ENCODE results near the gene ABHD3. TPM values are rescaled to one million over a fixed set of nuclear protein-coding genes. Genes with fewer than 3 reads are reported as not detected.
"Not testable (repeated sequence)": the region's sequence is repeated elsewhere in the genome, so short reads cannot be mapped to it uniquely, and the experiment has no call there.

The ABHD3 gene
- total RNA-seq, 1 experiment from 2014 or later = 23.3 TPM

DNA sequence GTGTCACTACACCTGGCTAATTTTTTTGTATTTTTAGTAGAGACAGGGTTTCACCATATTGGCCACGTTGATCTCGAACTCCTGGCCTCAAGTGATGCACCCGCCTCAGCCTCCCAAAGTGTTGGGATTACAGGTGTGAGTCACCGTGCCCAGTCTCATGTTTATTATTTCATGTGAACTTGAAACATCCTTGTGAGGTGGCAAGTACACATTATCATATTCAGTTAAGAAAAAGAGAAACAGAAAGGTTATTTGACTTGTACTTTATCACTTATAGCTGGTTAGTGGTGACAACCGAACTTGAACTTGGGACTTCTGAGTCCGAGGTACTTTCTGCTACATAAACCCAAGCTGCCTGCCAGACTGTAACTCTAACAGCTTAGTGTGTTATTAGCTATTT is 24.4 kb downstream of the ABHD3 start:
- H3K27ac ChIP-seq (ENCODE audit: low read length) = no peak overlapping the region
- intact Hi-C loops (cut with micrococcal nuclease; ENCODE audit: unreplicated experiment) = no loop called here
- H3K36me3 ChIP-seq (ENCODE audit: control insufficient read depth, insufficient read depth, low read length) = no peaks in the 10 kb centered on the region
- no TSS peak for BruUV-seq (replicated peaks)
- ChIA-PET CTCF (no interaction called here), POLR2A (no interaction called here)
- ATAC-seq = no peak
- no peaks in the 10 kb centered on the region for H3K4me1 ChIP-seq (ENCODE audit: control insufficient read depth, insufficient read depth, low read length)
- H3K4me3 ChIP-seq (ENCODE audit: low read depth in 2 of 2, low read length in 2 of 2) = no peak overlapping the region
- no peaks in the 10 kb centered on the region for H3K27me3 ChIP-seq (ENCODE audit: control insufficient read depth, insufficient read depth, low read length)
- DNase-seq (ENCODE audit: low read depth, low spot score) = no peak
- in situ Hi-C loops (cut with HindIII; ENCODE audit: low pct_unique_long_range_greater_than_20kb, low sequenced_read_pairs) = no loop called here
- no peaks in the 10 kb centered on the region for H3K9me3 ChIP-seq (ENCODE audit: control insufficient read depth, insufficient read depth, low read depth, low read length)
- TF ChIP-seq, protein P1, sequence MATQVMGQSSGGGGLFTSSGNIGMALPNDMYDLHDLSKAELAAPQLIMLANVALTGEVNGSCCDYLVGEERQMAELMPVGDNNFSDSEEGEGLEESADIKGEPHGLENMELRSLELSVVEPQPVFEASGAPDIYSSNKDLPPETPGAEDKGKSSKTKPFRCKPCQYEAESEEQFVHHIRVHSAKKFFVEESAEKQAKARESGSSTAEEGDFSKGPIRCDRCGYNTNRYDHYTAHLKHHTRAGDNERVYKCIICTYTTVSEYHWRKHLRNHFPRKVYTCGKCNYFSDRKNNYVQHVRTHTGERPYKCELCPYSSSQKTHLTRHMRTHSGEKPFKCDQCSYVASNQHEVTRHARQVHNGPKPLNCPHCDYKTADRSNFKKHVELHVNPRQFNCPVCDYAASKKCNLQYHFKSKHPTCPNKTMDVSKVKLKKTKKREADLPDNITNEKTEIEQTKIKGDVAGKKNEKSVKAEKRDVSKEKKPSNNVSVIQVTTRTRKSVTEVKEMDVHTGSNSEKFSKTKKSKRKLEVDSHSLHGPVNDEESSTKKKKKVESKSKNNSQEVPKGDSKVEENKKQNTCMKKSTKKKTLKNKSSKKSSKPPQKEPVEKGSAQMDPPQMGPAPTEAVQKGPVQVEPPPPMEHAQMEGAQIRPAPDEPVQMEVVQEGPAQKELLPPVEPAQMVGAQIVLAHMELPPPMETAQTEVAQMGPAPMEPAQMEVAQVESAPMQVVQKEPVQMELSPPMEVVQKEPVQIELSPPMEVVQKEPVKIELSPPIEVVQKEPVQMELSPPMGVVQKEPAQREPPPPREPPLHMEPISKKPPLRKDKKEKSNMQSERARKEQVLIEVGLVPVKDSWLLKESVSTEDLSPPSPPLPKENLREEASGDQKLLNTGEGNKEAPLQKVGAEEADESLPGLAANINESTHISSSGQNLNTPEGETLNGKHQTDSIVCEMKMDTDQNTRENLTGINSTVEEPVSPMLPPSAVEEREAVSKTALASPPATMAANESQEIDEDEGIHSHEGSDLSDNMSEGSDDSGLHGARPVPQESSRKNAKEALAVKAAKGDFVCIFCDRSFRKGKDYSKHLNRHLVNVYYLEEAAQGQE (IDR thresholded peaks at IDR 0.05; ENCODE audit: insufficient read depth in 1 of 2, low read depth in 2 of 2, low read length in 1 of 2) = no peak
- TF ChIP-seq SIN3A (IDR thresholded peaks at IDR 0.05; ENCODE audit: borderline replicate concordance, insufficient read depth, low read depth, low read length) = no peak
- no peak for TF ChIP-seq TCF7L2 (IDR thresholded peaks at IDR 0.05; ENCODE audit: low read depth, low read length)
- no peak for TF ChIP-seq POLR2AphosphoS5 (IDR thresholded peaks at IDR 0.05; ENCODE audit: low read depth, low read length)
- TF ChIP-seq, protein P2, sequence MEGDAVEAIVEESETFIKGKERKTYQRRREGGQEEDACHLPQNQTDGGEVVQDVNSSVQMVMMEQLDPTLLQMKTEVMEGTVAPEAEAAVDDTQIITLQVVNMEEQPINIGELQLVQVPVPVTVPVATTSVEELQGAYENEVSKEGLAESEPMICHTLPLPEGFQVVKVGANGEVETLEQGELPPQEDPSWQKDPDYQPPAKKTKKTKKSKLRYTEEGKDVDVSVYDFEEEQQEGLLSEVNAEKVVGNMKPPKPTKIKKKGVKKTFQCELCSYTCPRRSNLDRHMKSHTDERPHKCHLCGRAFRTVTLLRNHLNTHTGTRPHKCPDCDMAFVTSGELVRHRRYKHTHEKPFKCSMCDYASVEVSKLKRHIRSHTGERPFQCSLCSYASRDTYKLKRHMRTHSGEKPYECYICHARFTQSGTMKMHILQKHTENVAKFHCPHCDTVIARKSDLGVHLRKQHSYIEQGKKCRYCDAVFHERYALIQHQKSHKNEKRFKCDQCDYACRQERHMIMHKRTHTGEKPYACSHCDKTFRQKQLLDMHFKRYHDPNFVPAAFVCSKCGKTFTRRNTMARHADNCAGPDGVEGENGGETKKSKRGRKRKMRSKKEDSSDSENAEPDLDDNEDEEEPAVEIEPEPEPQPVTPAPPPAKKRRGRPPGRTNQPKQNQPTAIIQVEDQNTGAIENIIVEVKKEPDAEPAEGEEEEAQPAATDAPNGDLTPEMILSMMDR (IDR thresholded peaks at IDR 0.05) = no peak

DNA sequence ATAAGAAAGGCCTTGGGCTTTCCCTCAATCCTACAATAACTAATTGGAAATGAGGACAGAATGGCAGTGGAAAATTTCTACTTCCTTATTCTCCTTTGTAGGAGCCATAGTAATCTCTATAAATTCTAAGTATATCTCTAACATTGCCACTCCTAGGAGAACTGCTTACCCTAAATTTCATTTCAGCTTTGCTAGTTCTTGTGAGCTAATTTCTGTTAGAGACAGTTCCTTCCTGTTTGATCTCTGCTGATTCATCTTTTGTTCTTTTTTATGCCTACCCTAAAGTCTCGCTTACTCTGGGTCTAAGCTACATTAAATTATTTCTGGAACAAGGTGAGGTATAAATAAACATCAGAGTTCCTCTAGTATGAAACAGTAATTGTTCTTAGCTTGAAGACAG is 25.7 kb downstream of the ABHD3 start:
- in situ Hi-C loops (cut with HindIII; ENCODE audit: low pct_unique_long_range_greater_than_20kb, low sequenced_read_pairs) (no loop called here), intact Hi-C loops (cut with micrococcal nuclease; ENCODE audit: unreplicated experiment) (no loop called here)
- Histone ChIP-seq H3K4me3 (ENCODE audit: low read depth in 2 of 2, low read length in 2 of 2) (no peak overlapping the region), H3K4me1 (ENCODE audit: control insufficient read depth, insufficient read depth, low read length) (no peaks in the 10 kb centered on the region), H3K27ac (ENCODE audit: low read length) (no peak overlapping the region), H3K36me3 (ENCODE audit: control insufficient read depth, insufficient read depth, low read length) (no peaks in the 10 kb centered on the region), H3K9me3 (ENCODE audit: control insufficient read depth, insufficient read depth, low read depth, low read length) (no peaks in the 10 kb centered on the region), H3K27me3 (ENCODE audit: control insufficient read depth, insufficient read depth, low read length) (no peaks in the 10 kb centered on the region)
- no peak for DNase-seq (ENCODE audit: low read depth, low spot score)
- BruUV-seq (replicated peaks) = no TSS peak
- TF ChIP-seq TCF7L2 (IDR thresholded peaks at IDR 0.05; ENCODE audit: low read depth, low read length) (no peak), POLR2AphosphoS5 (IDR thresholded peaks at IDR 0.05; ENCODE audit: low read depth, low read length) (no peak), SIN3A (IDR thresholded peaks at IDR 0.05; ENCODE audit: borderline replicate concordance, insufficient read depth, low read depth, low read length) (no peak)
- TF ChIP-seq, protein P2 (IDR thresholded peaks at IDR 0.05) = no peak
- TF ChIP-seq, protein P1 (IDR thresholded peaks at IDR 0.05; ENCODE audit: insufficient read depth in 1 of 2, low read depth in 2 of 2, low read length in 1 of 2) = no peak
- POLR2A ChIA-PET = no interaction called here
- ATAC-seq = no peak
- CTCF ChIA-PET = no interaction called here

DNA sequence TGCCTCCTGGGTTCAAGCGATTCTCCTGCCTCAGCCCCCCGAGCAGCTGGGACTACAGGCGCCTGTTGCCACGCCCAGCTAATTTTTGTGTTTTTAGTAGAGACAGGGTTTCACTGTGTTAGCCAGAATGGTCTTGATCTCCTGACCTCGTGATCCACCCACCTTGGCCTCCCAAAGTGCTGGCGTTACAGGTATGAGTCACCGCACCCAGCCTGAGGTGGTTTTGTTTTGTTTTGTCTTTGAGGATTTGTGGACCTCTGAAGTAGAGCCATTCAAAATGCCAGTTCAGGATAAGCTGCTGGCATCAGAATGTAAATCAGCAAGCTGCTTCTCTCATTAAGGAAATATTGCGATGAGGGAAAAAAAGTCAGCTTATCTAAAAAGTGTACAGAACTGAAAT is 29.2 kb downstream of the ABHD3 start:
- H3K9me3 ChIP-seq (ENCODE audit: control insufficient read depth, insufficient read depth, low read depth, low read length); in situ Hi-C loops (cut with HindIII; ENCODE audit: low pct_unique_long_range_greater_than_20kb, low sequenced_read_pairs); H3K4me1 ChIP-seq (ENCODE audit: control insufficient read depth, insufficient read depth, low read length); H3K4me3 ChIP-seq (ENCODE audit: low read depth in 2 of 2, low read length in 2 of 2); H3K27me3 ChIP-seq (ENCODE audit: control insufficient read depth, insufficient read depth, low read length); DNase-seq (ENCODE audit: low read depth, low spot score); BruUV-seq (replicated peaks); ATAC-seq; intact Hi-C loops (cut with micrococcal nuclease; ENCODE audit: unreplicated experiment); CTCF ChIA-PET; H3K36me3 ChIP-seq (ENCODE audit: control insufficient read depth, insufficient read depth, low read length); H3K27ac ChIP-seq (ENCODE audit: low read length): not testable (repeated sequence)
- POLR2A ChIA-PET = interaction anchor here (0.6 kb wide), 1 partner anchor 410 kb away, joined by 4 read pairs; no protein-coding TSS in a partner anchor

Data from Panc1 (cell line).